H7 (cell line): ENCODE measurements around the gene LYRM4. TPM values are rescaled to one million over a fixed set of nuclear protein-coding genes. Genes with fewer than 3 reads are reported as not detected.

Source experiments
- DNase-seq: peaks from one replicate; pipeline ENCODE4 v3.0.0; 2012
- H3K27me3 ChIP-seq: 2 replicates; pipeline ENCODE4 v1.6.0; 2011; ENCODE audit warnings: mild to moderate bottlenecking, low read length; ENCODE audit not compliant: control insufficient read depth, insufficient read depth
- H3K36me3 ChIP-seq: replicated peaks from 2 replicates; pipeline ENCODE4 v1.5.1; 2011; ENCODE audit warnings: low read length; ENCODE audit not compliant: control insufficient read depth, insufficient read depth
- H3K4me3 ChIP-seq: 2 replicates; pipeline ENCODE4 v1.5.1; 2011; ENCODE audit warnings: low read depth, mild to moderate bottlenecking, control low read depth, low read length, moderate library complexity; ENCODE audit not compliant: insufficient read depth
- total RNA-seq: library from RNA; depleted of rRNA; stranded (reverse); fragments of >200 nt; shearing (Covaris generic); gene quantifications from 2 replicates; pipeline ENCODE4 v1.2.3, GENCODE V29; 2014

Gene LYRM4
- total RNA-seq, 1 experiment from 2014 or later = 45.6 TPM

GRCh38 chr6:5151360-5151954 is 109.3 kb downstream of the LYRM4 start:
- Histone ChIP-seq H3K4me3 (no peak overlapping the region), H3K27me3 (no peaks in the 10 kb centered on the region), H3K36me3 (no peaks in the 10 kb centered on the region)
- DNase-seq = no peak

- DNase-seq = no peak
- Histone ChIP-seq H3K4me3 (no peak overlapping the region), H3K27me3 (no peaks in the 10 kb centered on the region), H3K36me3 (no peaks in the 10 kb centered on the region)
Measured at GRCh38 chr6:5150551-5151075, 110.1 kb downstream of the LYRM4 start.

- no peak for DNase-seq
- no peaks in the 10 kb centered on the region for H3K27me3 ChIP-seq
- H3K36me3 ChIP-seq = no peaks in the 10 kb centered on the region
- no peak overlapping the region for H3K4me3 ChIP-seq
Measured at GRCh38 chr6:5149891-5150290, 110.9 kb downstream of the LYRM4 start.

DNA sequence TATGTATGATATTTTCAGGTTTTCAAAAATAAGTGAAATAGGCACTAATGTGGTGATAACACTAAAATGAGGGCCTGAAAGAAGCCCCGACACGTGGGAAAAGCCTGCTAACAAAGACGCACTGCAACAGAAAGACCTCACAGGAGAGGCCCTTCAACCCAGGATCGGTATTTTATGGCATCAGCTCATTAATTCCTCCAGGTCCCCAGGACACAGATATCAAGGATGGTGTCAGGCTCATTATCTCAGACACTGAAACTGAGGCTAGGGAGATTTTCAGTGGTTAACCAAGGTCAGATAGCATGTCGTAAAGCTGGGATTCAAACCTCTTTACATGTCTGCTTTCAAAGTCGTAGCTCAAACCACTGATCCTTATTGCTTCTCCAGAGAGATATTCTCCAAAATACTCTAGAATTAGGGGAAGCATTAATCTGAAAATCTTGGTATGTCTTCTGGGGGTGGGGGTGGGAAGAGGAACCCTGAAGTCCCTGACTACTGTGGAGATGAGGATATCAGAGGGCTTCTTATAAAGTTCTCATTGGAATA is 111.5 kb downstream of the LYRM4 start:
- Histone ChIP-seq H3K36me3 (no peaks in the 10 kb centered on the region), H3K27me3 (no peaks in the 10 kb centered on the region), H3K4me3 (no peak overlapping the region)
- DNase-seq = no peak

- DNase-seq = no peak
- H3K36me3 ChIP-seq = no peaks in the 10 kb centered on the region
- no peak overlapping the region for H3K4me3 ChIP-seq
- no peaks in the 10 kb centered on the region for H3K27me3 ChIP-seq
Measured at GRCh38 chr6:5146398-5146797, 114.4 kb downstream of the LYRM4 start.

- no peaks in the 10 kb centered on the region for H3K36me3 ChIP-seq
- H3K27me3 ChIP-seq = no peaks in the 10 kb centered on the region
- DNase-seq = peak; percentile 81
- no peak overlapping the region for H3K4me3 ChIP-seq
Measured at GRCh38 chr6:5143634-5144311, 117.0 kb downstream of the LYRM4 start.

DNA sequence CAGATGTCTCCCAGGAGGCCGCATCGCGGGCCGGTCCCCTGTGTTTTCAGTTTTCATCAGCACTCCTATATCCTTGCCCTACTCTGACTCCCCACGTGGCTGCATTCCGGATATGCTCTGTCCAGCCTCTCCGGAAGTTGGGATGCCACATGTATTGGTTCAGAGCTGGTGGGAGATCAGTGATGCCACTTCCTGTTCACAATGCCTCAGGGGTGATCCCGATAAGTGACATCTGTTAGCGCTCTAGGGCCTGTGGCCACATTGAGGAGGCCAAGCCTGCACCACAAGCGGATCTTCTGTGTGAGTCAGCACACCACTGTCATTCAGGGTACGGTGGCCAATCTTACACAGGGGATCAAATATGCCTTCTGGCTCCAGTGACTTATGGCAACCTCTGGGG is 117.8 kb downstream of the LYRM4 start:
- no peak for DNase-seq
- Histone ChIP-seq H3K27me3 (no peaks in the 10 kb centered on the region), H3K4me3 (no peak overlapping the region), H3K36me3 (no peaks in the 10 kb centered on the region)

- no peak for DNase-seq
- no peaks in the 10 kb centered on the region for H3K36me3 ChIP-seq
- H3K27me3 ChIP-seq = no peaks in the 10 kb centered on the region
- H3K4me3 ChIP-seq = no peak overlapping the region
Measured at GRCh38 chr6:5142131-5142530, 118.6 kb downstream of the LYRM4 start.

- Histone ChIP-seq H3K4me3 (no peak overlapping the region), H3K36me3 (no peaks in the 10 kb centered on the region), H3K27me3 (no peaks in the 10 kb centered on the region)
- no peak for DNase-seq
Measured at GRCh38 chr6:5141046-5141445, 119.7 kb downstream of the LYRM4 start.

- no peak for DNase-seq
- no peaks in the 10 kb centered on the region for H3K36me3 ChIP-seq
- H3K27me3 ChIP-seq = no peaks in the 10 kb centered on the region
- no peak overlapping the region for H3K4me3 ChIP-seq
Measured at GRCh38 chr6:5139828-5140771, 120.7 kb downstream of the LYRM4 start.

- no peaks in the 10 kb centered on the region for H3K36me3 ChIP-seq
- H3K27me3 ChIP-seq = no peaks in the 10 kb centered on the region
- DNase-seq = peak; percentile 70
- no peak overlapping the region for H3K4me3 ChIP-seq
Measured at GRCh38 chr6:5138995-5139827, 121.5 kb downstream of the LYRM4 start.

GRCh38 chr6:5136851-5137250 is 123.9 kb downstream of the LYRM4 start:
- Histone ChIP-seq H3K36me3 (no peaks in the 10 kb centered on the region), H3K27me3 (no peaks in the 10 kb centered on the region), H3K4me3 (no peak overlapping the region)
- no peak for DNase-seq

DNA sequence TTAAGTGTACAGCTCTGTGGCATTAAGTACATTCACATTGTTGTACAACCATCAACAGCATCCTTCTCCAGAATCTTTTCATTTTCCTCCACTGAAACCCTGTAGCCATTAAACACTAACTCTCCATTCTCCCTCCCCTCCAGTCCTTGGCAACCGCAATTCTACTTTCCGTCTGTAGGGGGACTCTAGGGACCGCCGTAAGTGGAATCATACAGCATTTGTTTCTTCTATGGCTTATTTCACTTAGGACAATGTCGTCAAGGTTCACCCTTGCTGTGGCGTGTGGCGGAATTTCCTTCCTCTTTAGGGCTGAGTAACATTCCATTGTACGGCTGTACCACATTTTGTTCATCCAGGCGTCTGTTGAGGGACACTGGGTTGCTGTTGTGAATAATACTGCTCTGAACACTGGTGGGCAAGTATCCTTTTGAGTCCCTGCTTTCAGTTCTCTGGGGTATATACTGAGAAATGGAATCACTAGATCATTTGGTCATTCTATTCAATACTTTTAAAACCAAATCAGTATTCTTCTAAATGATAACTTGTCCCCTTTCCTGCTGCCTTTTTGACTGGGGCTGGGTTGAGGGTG is 124.9 kb downstream of the LYRM4 start:
- H3K4me3 ChIP-seq = no peak overlapping the region
- no peaks in the 10 kb centered on the region for H3K27me3 ChIP-seq
- peak; percentile 67 for DNase-seq
- no peaks in the 10 kb centered on the region for H3K36me3 ChIP-seq
